HL-60 (cell line): ENCODE measurements around the gene SERPINA5.
A peak's percentile ranks its signal among the peaks of the same experiment; 100 is the strongest.

Experiments used
- DNase-seq, 2 experiments: peaks; one replicate each; pipeline ENCODE4 v3.0.0-alpha.2; 2010 to 2020; ENCODE audit warnings: low read depth in 1 of 2, low spot score in 1 of 2
- H3K27ac ChIP-seq: fragments of 250-450 bp; sonication (Bioruptor Pico); replicated peaks from 2 replicates; pipeline ENCODE4 v1.5.1; 2020; ENCODE audit warnings: mild to moderate bottlenecking, moderate library complexity
- H3K27me3 ChIP-seq: fragments of 250-450 bp; sonication (Bioruptor Pico); 2 replicates; pipeline ENCODE4 v1.5.1; 2021; ENCODE audit warnings: mild to moderate bottlenecking, moderate library complexity; ENCODE audit not compliant: insufficient read depth, poor library complexity, severe bottlenecking
- H3K4me3 ChIP-seq: replicated peaks from 2 replicates; pipeline ENCODE4 v1.5.1; 2011; ENCODE audit warnings: mild to moderate bottlenecking, control low read depth, low read length; ENCODE audit not compliant: insufficient read depth
- CTCF ChIP-seq: IDR thresholded peaks from one replicate; pipeline ENCODE4 v1.5.1; 2011; ENCODE audit warnings: low read length, control low read depth, inconsistent platforms; ENCODE audit not compliant: insufficient read depth
- GABPA ChIP-seq: IDR thresholded peaks from 2 replicates; pipeline ENCODE4 v1.6.1; 2012; ENCODE audit warnings: low read depth
- POLR2AphosphoS5 ChIP-seq: IDR thresholded peaks from 2 replicates; pipeline ENCODE4 v1.6.1; 2012; ENCODE audit warnings: low read depth
- REST ChIP-seq: IDR thresholded peaks from 2 replicates; pipeline ENCODE4 v1.6.1; 2012; ENCODE audit warnings: low read depth; ENCODE audit not compliant: insufficient replicate concordance
- SPI1 ChIP-seq: IDR thresholded peaks from 2 replicates; pipeline ENCODE4 v1.6.1; 2012; ENCODE audit warnings: low read depth, mild to moderate bottlenecking, borderline replicate concordance

The SERPINA5 gene

GRCh38 chr14:94548131-94548998 lies 32.9 kb upstream of the SERPINA5 start:
- DNase-seq, result no peak
- Histone ChIP-seq H3K4me3 (no peak overlapping the region), H3K27me3 (peaks cover 4% of the 10 kb centered on the region), H3K27ac (no peak overlapping the region)
- TF ChIP-seq SPI1 (no peak), GABPA (no peak), REST (no peak), CTCF (no peak), POLR2AphosphoS5 (no peak)

GRCh38 chr14:94548999-94549985 lies 31.9 kb upstream of the SERPINA5 start:
- no peak overlapping the region for H3K27ac ChIP-seq
- peak; percentile 11 to 42 for DNase-seq
- TF ChIP-seq GABPA (no peak), REST (no peak), POLR2AphosphoS5 (no peak), SPI1 (no peak), CTCF (peak; percentile 76)
- peaks cover 4% of the 10 kb centered on the region for H3K27me3 ChIP-seq
- H3K4me3 ChIP-seq, result no peak overlapping the region

GRCh38 chr14:94550041-94550440 lies 31.2 kb upstream of the SERPINA5 start:
- no peak for TF ChIP-seq POLR2AphosphoS5
- no peak for TF ChIP-seq REST
- no peak for TF ChIP-seq GABPA
- TF ChIP-seq CTCF, result no peak
- TF ChIP-seq SPI1, result no peak
- no peak for DNase-seq
- Histone ChIP-seq H3K27me3 (peaks cover 6% of the 10 kb centered on the region), H3K4me3 (no peak overlapping the region), H3K27ac (no peak overlapping the region)
